Mesenteric fat pad (tissue), 1 donor: ENCODE data around the gene DNAAF1. TPM values are rescaled to one million over a fixed set of nuclear protein-coding genes. Genes with fewer than 3 reads are reported as not detected.
A peak's percentile ranks its signal among the peaks of the same experiment; 100 is the strongest.
"Not testable (repeated sequence)": the region's sequence is repeated elsewhere in the genome, so short reads cannot be mapped to it uniquely, and the experiment has no call there.

Source experiments
- DNase-seq: peaks from one replicate; pipeline ENCODE4 v3.0.0-alpha.2; 2020; ENCODE audit warnings: low spot score
- long read RNA-seq: library from polyadenylated mRNA; unstranded; transcript quantifications from one replicate; pipeline ENCODE4 v2.0.0, GENCODE V29; 2020
- total RNA-seq: library from RNA; stranded (reverse); fragmentation: NEBNext Ultra II Directional; extraction: Animal tissue kit (Norgen Biotek cat#: 25700); gene quantifications from one replicate; pipeline ENCODE4 v1.2.1, GENCODE V29; 2021
- donor health status: DM: yes; HTN: yes; CAD: no.

Gene DNAAF1
- total RNA-seq, result not detected
- long read RNA-seq, partial matches to known transcripts, result 0 of 1 reads
- long read RNA-seq, other reads (novel, unspliced or antisense), result 0 of 1 reads

GRCh38 chr16:84144859-84145639 lies at the start of gene DNAAF1, which contains the start of gene HSDL1:
Gene DNAAF1 (plus strand): TSS chr16:84145308. CDS start chr16:84145441, 133 bp downstream.
Gene HSDL1 (minus strand): TSS chr16:84145177. CDS start chr16:84131321, 13,856 bp downstream.
- DNase-seq, result peak; percentile 98

- DNase-seq, result no peak
Measured at GRCh38 chr16:84095466-84095865, 49.6 kb upstream of the DNAAF1 start.

- DNase-seq, result no peak
Measured at GRCh38 chr16:84096447-84097005, 48.6 kb upstream of the DNAAF1 start.

GRCh38 chr16:84098939-84099338 lies 46.2 kb upstream of the DNAAF1 start:
- DNase-seq, result no peak

- DNase-seq, result no peak
Measured at GRCh38 chr16:84103678-84104077, 41.4 kb upstream of the DNAAF1 start.

- no peak for DNase-seq
Measured at GRCh38 chr16:84104231-84104630, 40.9 kb upstream of the DNAAF1 start.

GRCh38 chr16:84105301-84105815 lies 39.8 kb upstream of the DNAAF1 start:
- no peak for DNase-seq

- DNase-seq, result no peak
Measured at GRCh38 chr16:84105948-84106740, 39.0 kb upstream of the DNAAF1 start.

GRCh38 chr16:84107921-84108320 lies 37.2 kb upstream of the DNAAF1 start:
- DNase-seq, result no peak

GRCh38 chr16:84109598-84110335 lies 35.3 kb upstream of the DNAAF1 start:
- no peak for DNase-seq

GRCh38 chr16:84110527-84110926 lies 34.6 kb upstream of the DNAAF1 start:
- no peak for DNase-seq

GRCh38 chr16:84111525-84111924 lies 33.6 kb upstream of the DNAAF1 start:
- no peak for DNase-seq

- not testable (repeated sequence) for DNase-seq
Measured at GRCh38 chr16:84111949-84112348, 33.2 kb upstream of the DNAAF1 start.

- no peak for DNase-seq
Measured at GRCh38 chr16:84115919-84116719, 29.0 kb upstream of the DNAAF1 start.

GRCh38 chr16:84116720-84117493 lies 28.2 kb upstream of the DNAAF1 start, which contains the start of gene MBTPS1:
Gene MBTPS1 (minus strand): TSS chr16:84116942. CDS start chr16:84101783, 15,159 bp downstream.
- peak; percentile 100 for DNase-seq

- no peak for DNase-seq
Measured at GRCh38 chr16:84117494-84117843, 27.6 kb upstream of the DNAAF1 start.

- not testable (repeated sequence) for DNase-seq
Measured at GRCh38 chr16:84118315-84118714, 26.8 kb upstream of the DNAAF1 start.

GRCh38 chr16:84119368-84119767 lies 25.7 kb upstream of the DNAAF1 start:
- no peak for DNase-seq

- no peak for DNase-seq
Measured at GRCh38 chr16:84120023-84120422, 25.1 kb upstream of the DNAAF1 start.
